Upper lobe of left lung (tissue), 4 donors: ENCODE data around the gene RNASE1.

Experiments used
- EP300 ChIP-seq, 4 donors: sonication (generic); formaldehyde crosslinking; IDR thresholded peaks; one replicate each; pipeline ENCODE4 v1.5.1; 2017; ENCODE audit warnings: antibody characterized with exemption in 4 of 4, control low read depth in 2 of 4
- POLR2A ChIP-seq, 4 donors: fragments of 450-650 bp; IDR thresholded peaks; one replicate each; pipeline ENCODE4 v1.5.1; 2016 to 2017; ENCODE audit warnings: antibody characterized with exemption in 4 of 4, mild to moderate bottlenecking in 2 of 4
- TF ChIP-seq, protein P1 (sequence below), 6 experiments: fragments of 450-650 bp in 4 of 6; fragments of 200-600 bp in 2 of 6; sonication (generic) in 2 of 6; IDR thresholded peaks; one replicate each; pipeline ENCODE4 v1.5.1; 2016 to 2019; ENCODE audit warnings: antibody characterized with exemption in 6 of 6

DNA sequence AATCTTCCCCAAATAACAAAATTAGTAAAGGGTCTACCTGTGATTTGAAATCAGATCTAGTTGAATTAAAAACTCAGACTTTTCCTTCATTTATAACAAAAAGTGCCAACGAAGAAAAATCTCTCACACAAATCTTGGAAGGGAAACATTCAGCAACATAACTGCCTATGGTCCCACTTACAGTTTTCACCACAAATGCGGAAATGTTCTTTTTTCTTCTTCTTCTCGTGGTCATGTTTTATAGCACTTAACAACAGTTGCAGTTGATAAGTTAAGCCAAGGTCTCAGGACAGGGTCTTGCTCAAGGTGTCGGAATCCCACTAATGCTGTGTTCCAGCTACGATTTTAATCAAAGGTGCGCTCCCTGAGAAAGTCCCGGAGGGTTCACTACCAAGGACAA is 11.5 kb downstream of the RNASE1 start:
- TF ChIP-seq EP300 (IDR thresholded peaks at IDR 0.05) (no peak), POLR2A (IDR thresholded peaks at IDR 0.05) (no peak)
- TF ChIP-seq, protein P1, sequence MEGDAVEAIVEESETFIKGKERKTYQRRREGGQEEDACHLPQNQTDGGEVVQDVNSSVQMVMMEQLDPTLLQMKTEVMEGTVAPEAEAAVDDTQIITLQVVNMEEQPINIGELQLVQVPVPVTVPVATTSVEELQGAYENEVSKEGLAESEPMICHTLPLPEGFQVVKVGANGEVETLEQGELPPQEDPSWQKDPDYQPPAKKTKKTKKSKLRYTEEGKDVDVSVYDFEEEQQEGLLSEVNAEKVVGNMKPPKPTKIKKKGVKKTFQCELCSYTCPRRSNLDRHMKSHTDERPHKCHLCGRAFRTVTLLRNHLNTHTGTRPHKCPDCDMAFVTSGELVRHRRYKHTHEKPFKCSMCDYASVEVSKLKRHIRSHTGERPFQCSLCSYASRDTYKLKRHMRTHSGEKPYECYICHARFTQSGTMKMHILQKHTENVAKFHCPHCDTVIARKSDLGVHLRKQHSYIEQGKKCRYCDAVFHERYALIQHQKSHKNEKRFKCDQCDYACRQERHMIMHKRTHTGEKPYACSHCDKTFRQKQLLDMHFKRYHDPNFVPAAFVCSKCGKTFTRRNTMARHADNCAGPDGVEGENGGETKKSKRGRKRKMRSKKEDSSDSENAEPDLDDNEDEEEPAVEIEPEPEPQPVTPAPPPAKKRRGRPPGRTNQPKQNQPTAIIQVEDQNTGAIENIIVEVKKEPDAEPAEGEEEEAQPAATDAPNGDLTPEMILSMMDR (IDR thresholded peaks at IDR 0.05), result no peak
